Ascending aorta (tissue), 2 donors: ENCODE measurements around the gene RAB3IL1. TPM values are rescaled to one million over a fixed set of nuclear protein-coding genes. Genes with fewer than 3 reads are reported as not detected.
A peak's percentile ranks its signal among the peaks of the same experiment; 100 is the strongest.
"Not testable (repeated sequence)": the region's sequence is repeated elsewhere in the genome, so short reads cannot be mapped to it uniquely, and the experiment has no call there.

Experiments used
- DNase-seq, 2 donors: peaks; one replicate each; pipeline ENCODE4 v3.0.0-alpha.2; 2019; ENCODE audit warnings: low spot score in 2 of 2
- H3K27ac ChIP-seq, 2 donors: fragments of 200-600 bp; sonication (generic); one replicate each; pipeline ENCODE4 v1.5.1; 2016 to 2017; ENCODE audit warnings: mild to moderate bottlenecking in 1 of 2
- H3K27me3 ChIP-seq: fragments of 200-600 bp; sonication (generic); one replicate; pipeline ENCODE4 v1.5.1; 2017
- H3K36me3 ChIP-seq, 2 donors: fragments of 200-600 bp; sonication (generic); one replicate each; pipeline ENCODE4 v1.5.1; 2016
- H3K4me1 ChIP-seq, 2 donors: fragments of 200-600 bp; sonication (generic); one replicate each; pipeline ENCODE4 v1.5.1; 2016 to 2017; ENCODE audit warnings: mild to moderate bottlenecking in 1 of 2
- H3K4me3 ChIP-seq, 2 donors: fragments of 200-600 bp; sonication (generic); one replicate each; pipeline ENCODE4 v1.5.1; 2016 to 2017; ENCODE audit warnings: mild to moderate bottlenecking in 1 of 2
- H3K9me3 ChIP-seq, 2 donors: fragments of 200-600 bp; sonication (generic); one replicate each; pipeline ENCODE4 v1.5.1; 2016
- CTCF ChIP-seq, 3 experiments: fragments of 200-600 bp in 2 of 3; fragments of 450-650 bp in 1 of 3; sonication (generic) in 2 of 3; IDR thresholded peaks; one replicate each; pipeline ENCODE4 v1.5.1; 2016 to 2019; ENCODE audit warnings: antibody characterized with exemption in 3 of 3, mild to moderate bottlenecking in 1 of 3, moderate library complexity in 1 of 3
- intact Hi-C: fragments of 100-400 bp; cut with DNase I; formaldehyde crosslinking; loops from one replicate; pipeline ENCODE4 v1.15.1; 2023
- total RNA-seq: library from RNA; depleted of rRNA; stranded (reverse); fragments of >200 nt; gene quantifications from one replicate; pipeline ENCODE4 v1.1.0, GENCODE V29; 2016

Gene RAB3IL1
- total RNA-seq, 1 donor from 2014 or later, result 23.2 TPM

GRCh38 chr11:61954851-61955421 lies 37.6 kb upstream of the RAB3IL1 start:
- H3K36me3 ChIP-seq, result no peaks in the 10 kb centered on the region
- peaks cover 0 to 9% of the 10 kb centered on the region in 2 donors for H3K4me1 ChIP-seq
- DNase-seq, result peak in 1 of 2 donors; percentile 85
- H3K27me3 ChIP-seq, result no peaks in the 10 kb centered on the region
- peak overlapping the region; percentile 48 to 59 for H3K4me3 ChIP-seq
- TF ChIP-seq CTCF (IDR thresholded peaks at IDR 0.05), result peak in 2 of 3 experiments; percentile 15 to 26
- H3K27ac ChIP-seq, result peak overlapping the region; percentile 41 to 44
- intact Hi-C loops, result no loop called here
- no peaks in the 10 kb centered on the region for H3K9me3 ChIP-seq

- peaks cover 0 to 16% of the 10 kb centered on the region in 2 donors for H3K4me1 ChIP-seq
- H3K27ac ChIP-seq, result peak overlapping the region; percentile 41 to 44
- no peaks in the 10 kb centered on the region for H3K36me3 ChIP-seq
- H3K4me3 ChIP-seq, result peak overlapping the region; percentile 48 to 59
- intact Hi-C loops, result no loop called here
- H3K27me3 ChIP-seq, result no peaks in the 10 kb centered on the region
- TF ChIP-seq CTCF (IDR thresholded peaks at IDR 0.05), result no peak
- DNase-seq, result no peak
- H3K9me3 ChIP-seq, result no peaks in the 10 kb centered on the region
These were observed 36.9 kb upstream of the RAB3IL1 start for GRCh38 chr11:61954106-61954850.

- DNase-seq, H3K9me3 ChIP-seq, intact Hi-C loops, H3K36me3 ChIP-seq, H3K27me3 ChIP-seq, H3K4me3 ChIP-seq, H3K27ac ChIP-seq: not testable (repeated sequence)
- peaks cover 0 to 18% of the 10 kb centered on the region in 2 donors for H3K4me1 ChIP-seq
These were observed 36.3 kb upstream of the RAB3IL1 start for GRCh38 chr11:61953632-61954031.

- intact Hi-C loops, result no loop called here
- Histone ChIP-seq H3K4me3 (no peak overlapping the region), H3K9me3 (no peaks in the 10 kb centered on the region), H3K4me1 (peaks cover 0 to 18% of the 10 kb centered on the region in 2 donors), H3K27ac (no peak overlapping the region), H3K27me3 (no peaks in the 10 kb centered on the region), H3K36me3 (no peaks in the 10 kb centered on the region)
- TF ChIP-seq CTCF (IDR thresholded peaks at IDR 0.05), result no peak
- DNase-seq, result no peak
These were observed 35.5 kb upstream of the RAB3IL1 start for GRCh38 chr11:61952882-61953281.

- no peaks in the 10 kb centered on the region for H3K36me3 ChIP-seq
- no peak for TF ChIP-seq CTCF (IDR thresholded peaks at IDR 0.05)
- DNase-seq, result peak in 1 of 2 donors; percentile 53
- no peaks in the 10 kb centered on the region for H3K27me3 ChIP-seq
- H3K27ac ChIP-seq, result no peak overlapping the region
- no peaks in the 10 kb centered on the region for H3K9me3 ChIP-seq
- peaks cover 3 to 18% of the 10 kb centered on the region in 2 donors for H3K4me1 ChIP-seq
- intact Hi-C loops, result no loop called here
- no peak overlapping the region for H3K4me3 ChIP-seq
These were observed 34.2 kb upstream of the RAB3IL1 start for GRCh38 chr11:61951484-61952135.

- peaks cover 3 to 11% of the 10 kb centered on the region in 2 donors for H3K4me1 ChIP-seq
- H3K36me3 ChIP-seq, result no peaks in the 10 kb centered on the region
- intact Hi-C loops, result no loop called here
- no peaks in the 10 kb centered on the region for H3K9me3 ChIP-seq
- no peak for TF ChIP-seq CTCF (IDR thresholded peaks at IDR 0.05)
- H3K27ac ChIP-seq, result peak within 1 kb of the TSS; percentile 33 to 51
- peak in 1 of 2 donors; percentile 61 for DNase-seq
- H3K27me3 ChIP-seq, result no peaks in the 10 kb centered on the region
- no peak within 1 kb of the TSS for H3K4me3 ChIP-seq
These were observed 32.7 kb upstream of the RAB3IL1 start, which contains the start of gene BEST1 for GRCh38 chr11:61950035-61950547. TSS of gene BEST1 (plus strand) at chr11:61950351. CDS start at chr11:61951807, 1,456 bp downstream.
